Endometrial microvascular endothelial cells (primary cell): ENCODE results near the gene WARS2. TPM values are rescaled to one million over a fixed set of nuclear protein-coding genes. Genes with fewer than 3 reads are reported as not detected.

Source experiments
- in situ Hi-C: cut with HindIII; loops from 2 replicates; pipeline ENCODE4 v1.10.0; 2017; ENCODE audit warnings: low sequenced_read_pairs, low pct_unique_long_range_greater_than_20kb; ENCODE audit errors: inconsistent ontology term
- total RNA-seq: library from RNA; depleted of rRNA; stranded (reverse); fragments of >200 nt; gene quantifications from one replicate; pipeline ENCODE4 v1.2.3, GENCODE V29; 2015; ENCODE audit errors: inconsistent ontology term

WARS2 gene
- total RNA-seq, 1 donor from 2014 or later, result 13.2 TPM

- in situ Hi-C loops, result no loop called here
These were observed 93.5 kb downstream of the WARS2 start for GRCh38 chr1:119046785-119047438.

GRCh38 chr1:119046429-119046784 lies 94.0 kb downstream of the WARS2 start:
- in situ Hi-C loops, result no loop called here

GRCh38 chr1:119045096-119045746 lies 95.2 kb downstream of the WARS2 start:
- in situ Hi-C loops, result no loop called here

DNA sequence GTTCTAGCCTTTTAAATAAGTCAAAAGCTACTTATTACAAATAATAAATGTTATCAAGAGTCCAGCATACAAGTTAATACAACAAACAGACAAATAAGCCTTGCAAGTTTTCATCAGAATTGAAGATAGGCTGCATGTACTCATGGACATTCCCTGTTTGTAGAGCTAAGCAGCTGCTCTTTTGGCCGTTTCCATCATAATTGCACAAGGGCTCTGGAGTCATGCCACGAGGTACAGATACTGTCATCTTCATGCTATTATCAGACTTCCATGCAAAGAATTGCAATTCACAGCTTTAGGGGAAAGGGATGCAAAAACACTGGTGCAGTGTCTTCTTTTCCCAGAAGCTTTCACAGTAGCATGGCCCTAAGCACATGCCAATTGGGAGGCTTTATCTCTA lies 99.5 kb downstream of the WARS2 start:
- in situ Hi-C loops, result no loop called here

DNA sequence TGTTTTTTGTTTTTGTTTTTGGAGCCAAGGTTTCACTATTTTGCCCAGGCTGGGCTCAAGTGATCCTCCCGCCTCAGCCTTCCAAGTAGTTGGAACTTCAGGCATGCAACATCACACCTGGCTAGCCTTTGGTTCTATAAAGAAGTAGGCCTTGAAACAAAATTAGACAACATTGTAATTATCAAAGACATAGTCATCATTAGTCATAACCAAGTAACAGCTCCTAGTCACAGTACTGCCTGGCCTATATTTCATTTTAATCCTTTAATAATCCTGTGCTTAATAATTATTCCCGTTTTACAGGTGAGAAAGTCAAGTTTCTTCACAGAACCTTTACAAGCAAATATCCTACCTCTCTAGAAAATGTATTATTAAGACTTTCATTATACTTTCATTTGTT lies 100.0 kb downstream of the WARS2 start:
- in situ Hi-C loops, result no loop called here

GRCh38 chr1:119038363-119038762 lies 102.1 kb downstream of the WARS2 start:
- in situ Hi-C loops, result no loop called here

GRCh38 chr1:119034359-119034758 lies 106.1 kb downstream of the WARS2 start:
- in situ Hi-C loops, result no loop called here

DNA sequence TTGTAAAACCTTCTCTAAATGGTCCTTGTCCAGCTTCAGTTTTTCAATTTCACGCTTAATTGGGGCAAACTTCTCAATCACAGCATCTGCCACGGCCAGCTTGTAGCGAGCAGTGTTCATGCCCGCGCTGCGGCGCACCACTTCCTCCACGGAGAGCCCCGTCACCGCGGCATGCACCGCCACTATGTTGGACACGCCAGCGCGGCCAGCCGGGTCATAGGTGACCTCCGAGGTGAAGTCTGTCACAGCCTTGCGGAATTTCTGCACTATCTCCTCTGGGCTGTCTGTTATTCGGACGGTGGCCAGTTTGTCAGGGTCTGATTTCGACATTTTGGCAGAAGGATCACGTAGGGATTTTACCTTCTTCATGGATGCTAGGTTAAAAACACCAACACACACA lies 107.5 kb downstream of the WARS2 start:
- in situ Hi-C loops, result no loop called here

DNA sequence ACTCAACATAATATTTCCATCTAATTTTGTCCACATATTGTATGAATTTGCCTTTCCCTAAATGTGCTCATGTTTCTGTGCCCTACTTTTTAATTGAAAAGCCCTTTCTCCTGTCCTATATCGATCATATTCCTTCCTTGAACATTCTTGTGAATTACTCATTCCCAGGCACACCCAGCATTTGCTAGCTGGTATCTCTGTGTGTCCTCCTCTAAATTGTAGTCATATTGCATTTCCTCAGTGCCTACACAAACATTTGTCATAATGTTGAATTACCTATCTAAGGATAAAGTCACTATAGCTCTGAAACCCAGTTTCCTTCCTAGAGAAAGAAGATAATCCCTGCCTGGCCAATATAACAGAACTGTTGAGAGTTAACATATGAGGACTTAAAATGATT lies 112.7 kb downstream of the WARS2 start:
- in situ Hi-C loops, result no loop called here

DNA sequence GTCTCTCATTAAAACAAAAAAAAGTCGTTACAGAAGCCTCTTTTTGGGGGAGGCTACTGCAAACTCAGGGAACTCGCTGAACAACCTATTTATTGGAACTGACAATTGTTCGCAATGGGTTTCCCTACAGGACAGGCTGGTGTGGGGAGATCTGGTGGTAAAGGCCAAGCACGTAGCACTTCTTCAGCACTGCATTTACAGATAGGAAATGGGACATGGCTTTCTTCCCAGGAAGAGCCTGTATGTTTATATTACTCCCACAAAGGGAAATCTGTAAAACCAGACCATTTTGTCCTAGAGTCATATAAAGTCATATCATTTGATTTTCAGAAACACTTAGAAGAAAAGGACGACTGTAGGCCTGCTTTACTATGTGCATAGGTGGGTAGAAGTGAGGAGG lies 113.5 kb downstream of the WARS2 start:
- in situ Hi-C loops, result no loop called here

- in situ Hi-C loops, result no loop called here
These were observed 124.9 kb downstream of the WARS2 start for GRCh38 chr1:119015547-119015946.

DNA sequence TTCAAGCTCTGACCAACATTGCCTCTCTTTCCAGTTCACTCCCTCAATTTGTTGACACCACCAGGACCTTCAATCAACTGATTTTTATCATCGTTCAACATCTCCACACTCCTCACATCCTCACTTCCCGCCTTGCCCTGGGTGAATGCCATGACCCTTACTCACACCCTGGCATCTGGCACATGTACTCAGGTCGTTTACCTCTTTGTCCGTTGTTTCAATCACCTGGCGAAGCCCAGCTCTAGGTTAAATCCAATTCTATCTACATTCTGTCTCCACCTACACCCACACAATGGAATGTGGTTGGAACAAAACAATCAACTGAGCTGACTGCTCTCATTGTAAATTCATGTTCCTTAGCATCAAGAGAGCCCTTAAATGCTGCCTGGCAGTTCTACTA lies 128.1 kb downstream of the WARS2 start:
- in situ Hi-C loops, result no loop called here

DNA sequence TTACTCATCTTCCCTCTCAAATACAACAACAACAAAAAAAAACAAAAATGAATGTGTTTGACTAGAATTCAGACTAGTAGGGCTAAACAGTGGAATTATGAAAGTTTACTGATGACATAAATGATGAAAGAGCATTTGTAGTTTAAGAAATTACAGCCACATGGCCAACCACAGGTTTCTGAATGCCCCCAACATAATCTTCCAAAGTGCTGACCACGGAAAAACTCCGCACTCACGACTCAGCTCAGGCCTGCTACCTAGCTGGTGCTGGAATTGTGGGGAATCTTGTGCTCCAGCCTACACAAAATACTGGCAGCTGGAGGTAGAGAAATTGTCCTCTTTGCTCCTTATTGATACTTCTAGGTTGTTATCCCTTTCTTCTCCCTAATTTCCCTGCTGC lies 128.7 kb downstream of the WARS2 start:
- in situ Hi-C loops, result no loop called here

DNA sequence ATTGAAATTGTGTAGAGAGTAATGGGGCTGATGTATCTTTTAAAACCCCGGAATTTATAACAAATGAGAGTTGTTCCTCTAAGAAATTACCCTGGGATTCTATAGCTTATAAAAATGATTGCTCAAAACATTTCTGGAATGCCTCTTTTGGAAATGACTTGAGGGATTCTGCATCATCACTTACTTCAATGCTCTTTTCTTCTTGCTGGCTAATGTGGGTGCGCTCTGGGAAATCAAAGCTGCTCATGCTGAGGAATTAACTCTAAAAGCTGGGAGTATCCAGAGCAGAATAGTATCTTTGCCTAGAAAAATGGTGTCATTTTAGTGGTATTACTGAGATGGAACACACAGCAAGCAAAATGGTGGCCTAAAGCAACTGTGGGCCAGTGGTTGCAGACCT lies 129.3 kb downstream of the WARS2 start:
- in situ Hi-C loops, result no loop called here

GRCh38 chr1:119010201-119010600 lies 130.3 kb downstream of the WARS2 start:
- in situ Hi-C loops, result no loop called here

- in situ Hi-C loops, result no loop called here
These were observed 131.2 kb downstream of the WARS2 start for GRCh38 chr1:119009312-119009655.

DNA sequence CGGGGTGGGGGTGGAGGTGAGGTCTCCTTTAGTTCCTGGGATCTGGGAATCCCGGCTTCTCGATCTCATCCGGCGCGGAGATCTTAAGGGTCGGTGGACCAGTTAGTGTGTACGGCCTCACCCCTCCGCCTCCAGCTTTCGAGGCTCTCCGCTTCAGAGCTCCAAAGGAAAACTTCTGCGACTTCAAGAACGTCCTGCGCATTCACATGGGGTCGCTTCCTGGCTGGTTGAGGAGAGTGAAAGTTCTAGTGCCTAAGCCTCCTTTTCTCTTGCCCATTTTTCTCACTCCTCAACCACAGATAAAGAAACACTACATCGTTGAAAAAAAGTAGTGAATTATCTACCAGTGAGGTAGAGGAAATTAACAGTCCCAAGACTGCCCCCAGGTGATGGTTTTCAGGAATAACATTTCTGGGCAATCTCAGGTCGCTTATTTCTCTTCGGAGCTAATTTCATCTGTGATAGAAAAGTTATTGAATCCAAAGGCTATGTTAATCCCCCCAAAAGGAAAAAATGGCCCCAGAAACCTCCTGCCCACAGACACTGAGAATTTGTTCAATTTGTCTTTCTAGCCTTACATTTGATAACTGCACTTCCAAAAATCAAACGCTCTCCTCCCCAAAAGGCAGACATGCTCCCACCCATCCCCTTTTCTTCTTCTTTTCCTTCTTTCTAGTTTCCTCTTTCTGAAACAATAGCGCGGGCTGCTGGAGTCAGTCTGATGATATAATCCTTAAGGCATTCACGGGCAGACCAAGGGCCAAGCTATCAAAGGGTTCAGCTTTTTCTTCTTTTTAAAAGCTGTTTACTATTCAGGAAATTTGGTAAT lies 131.8 kb downstream of the WARS2 start:
- in situ Hi-C loops, result no loop called here

DNA sequence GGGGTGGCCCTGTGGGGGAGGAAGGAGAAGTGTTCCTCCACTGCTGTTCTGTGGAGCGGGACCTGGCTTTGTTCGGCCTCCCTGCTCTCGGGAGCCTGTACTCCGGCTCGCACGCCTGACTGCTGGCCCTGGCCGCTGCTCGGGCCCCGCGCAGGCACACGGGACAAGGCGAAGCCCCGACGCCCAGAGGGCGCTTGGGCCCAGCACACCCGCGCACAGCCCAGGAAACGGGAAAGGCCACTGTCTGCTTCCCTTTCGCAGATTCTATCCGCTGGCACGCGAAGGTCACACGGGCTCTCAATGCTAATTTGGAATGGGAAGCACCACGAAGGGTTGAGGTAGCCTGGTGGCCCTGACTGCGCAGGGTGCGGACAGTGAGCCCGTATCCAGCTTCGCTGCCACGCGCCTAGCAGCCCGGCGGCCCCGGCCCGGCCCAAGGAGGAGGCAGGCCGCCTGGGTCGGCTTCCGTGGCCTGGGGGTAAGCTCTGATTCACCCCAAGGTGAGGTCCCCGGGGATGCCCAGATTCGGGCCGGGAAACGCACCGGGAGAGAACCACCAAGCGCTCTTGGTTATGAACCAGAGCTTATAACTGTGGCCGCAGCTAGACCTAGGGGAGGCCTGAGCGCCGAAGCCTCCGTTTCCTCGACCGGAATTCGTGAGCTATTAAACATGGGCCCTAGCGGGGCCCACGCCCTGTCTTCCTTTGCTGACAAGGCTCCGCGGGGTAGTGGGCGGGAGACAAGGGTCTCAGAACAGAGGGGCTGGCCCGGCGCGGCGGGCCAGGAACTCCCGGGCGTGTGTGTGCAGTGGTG lies 132.6 kb downstream of the WARS2 start:
- in situ Hi-C loops, result no loop called here

- in situ Hi-C loops, result no loop called here
These were observed 133.1 kb downstream of the WARS2 start for GRCh38 chr1:119007339-119007669.
